ENCODE data around the gene H2BK1. TPM values are rescaled to one million over a fixed set of nuclear protein-coding genes. Genes with fewer than 3 reads are reported as not detected.

The H2BK1 gene
- total RNA-seq, 1 donor from 2014 or later: not detected

GRCh38 chr7:151187409-151188251 is 22.7 kb downstream of the H2BK1 start:
- peak; percentile 91 for ATAC-seq
- peak; percentile 82 for DNase-seq
- intact Hi-C loops (cut with micrococcal nuclease): no loop called here

GRCh38 chr7:151186640-151187408 is 23.5 kb downstream of the H2BK1 start, which contains the start of gene ASB10:
TSS of gene ASB10 (minus strand) at chr7:151187250. CDS start at chr7:151187130, 120 bp downstream.
- ATAC-seq: peak; percentile 88
- intact Hi-C loops (cut with micrococcal nuclease): no loop called here
- DNase-seq: peak; percentile 73

- DNase-seq: no peak
- peak; percentile 33 for ATAC-seq
Observed at GRCh38 chr7:151185762-151186639, 24.3 kb downstream of the H2BK1 start.

DNA sequence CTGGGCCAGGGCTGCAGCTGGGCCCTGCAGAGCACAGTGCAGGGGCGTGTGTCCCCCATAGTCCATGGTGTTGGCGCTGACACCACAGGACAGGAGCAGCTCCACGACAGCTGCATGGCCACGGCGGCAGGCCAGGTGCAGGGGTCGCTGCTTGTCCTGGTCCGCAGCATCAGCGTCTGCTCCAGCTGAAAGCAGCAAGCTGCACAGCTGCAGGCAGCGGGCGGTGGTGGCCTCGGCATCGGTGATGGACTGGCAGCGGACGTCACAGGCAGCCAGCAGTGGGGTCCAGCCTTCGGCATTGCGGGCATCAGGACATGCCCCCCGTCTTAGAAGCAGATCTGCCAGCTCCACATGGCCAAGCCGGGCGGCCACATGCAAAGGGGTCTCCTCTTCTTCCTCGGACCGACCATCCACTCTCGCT is 29.3 kb downstream of the H2BK1 start:
- intact Hi-C loops (cut with micrococcal nuclease): no loop called here
- ATAC-seq: no peak
- no peak for DNase-seq

More at GRCh38 chr7:151185762-151186639, 24.3 kb downstream of the H2BK1 start:
- intact Hi-C loops (cut with micrococcal nuclease): no loop called here

- DNase-seq (no peak), ATAC-seq (no peak)
- intact Hi-C loops (cut with micrococcal nuclease): no loop called here
Observed at GRCh38 chr7:151179946-151180345, 30.3 kb downstream of the H2BK1 start.

DNA sequence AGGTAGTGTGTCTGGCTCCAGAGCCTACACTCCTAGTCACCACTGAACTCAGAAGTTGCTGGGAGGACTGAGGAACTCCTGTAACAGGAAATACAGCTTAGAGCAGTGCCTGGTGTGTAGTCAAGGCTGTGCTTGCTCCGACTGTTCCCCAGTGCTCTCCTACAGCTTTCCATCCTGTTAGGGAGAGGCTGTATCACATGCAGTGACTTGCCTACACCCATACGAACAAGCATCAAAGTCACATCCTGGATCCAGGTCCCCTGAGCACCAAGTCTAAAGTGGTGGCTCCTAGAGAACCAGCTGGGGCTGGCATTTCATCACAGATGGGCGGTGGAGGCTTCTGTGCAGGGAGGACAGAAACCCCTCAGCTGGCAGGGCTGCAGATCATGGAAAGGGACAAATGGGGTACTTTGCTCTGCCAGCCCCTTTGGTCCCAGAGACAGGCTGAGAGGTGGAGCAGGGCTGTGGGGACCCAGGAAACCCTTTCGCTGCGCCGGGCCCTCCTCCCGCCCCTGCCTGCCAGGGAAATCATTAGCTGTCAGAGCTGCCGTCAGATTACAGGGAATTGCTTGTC is 30.9 kb downstream of the H2BK1 start:
- no peak for DNase-seq
- intact Hi-C loops (cut with micrococcal nuclease): no loop called here
- ATAC-seq: no peak

GRCh38 chr7:151178831-151179230 is 31.5 kb downstream of the H2BK1 start:
- DNase-seq (no peak), ATAC-seq (no peak)
- intact Hi-C loops (cut with micrococcal nuclease): no loop called here

DNA sequence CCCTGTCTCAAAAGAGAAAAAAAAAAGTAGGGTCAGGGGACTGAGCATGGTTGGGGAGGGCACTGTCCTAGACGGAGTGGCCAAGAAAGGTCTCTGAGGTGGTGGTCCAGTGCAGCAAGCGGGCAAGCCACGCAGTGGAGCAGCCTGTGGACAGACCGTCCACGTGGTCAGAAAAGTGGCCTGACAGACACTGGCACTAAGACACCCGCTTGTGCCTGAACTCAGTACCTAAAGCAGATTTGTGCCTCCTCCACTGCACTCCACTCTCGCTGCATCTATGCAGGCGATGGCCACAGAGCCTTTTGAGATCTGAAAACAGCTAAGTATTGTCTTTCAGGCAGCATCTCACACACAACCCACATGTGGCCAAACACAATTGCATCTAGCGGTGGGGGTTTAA is 32.1 kb downstream of the H2BK1 start:
- no peak for ATAC-seq
- intact Hi-C loops (cut with micrococcal nuclease): no loop called here
- no peak for DNase-seq

- no peak for DNase-seq
- no peak for ATAC-seq
- intact Hi-C loops (cut with micrococcal nuclease): no loop called here
Observed at GRCh38 chr7:151177310-151177709, 33.0 kb downstream of the H2BK1 start.

- intact Hi-C loops (cut with micrococcal nuclease): no loop called here
- no peak for DNase-seq
- ATAC-seq: no peak
Observed at GRCh38 chr7:151176401-151176800, 33.9 kb downstream of the H2BK1 start.

DNA sequence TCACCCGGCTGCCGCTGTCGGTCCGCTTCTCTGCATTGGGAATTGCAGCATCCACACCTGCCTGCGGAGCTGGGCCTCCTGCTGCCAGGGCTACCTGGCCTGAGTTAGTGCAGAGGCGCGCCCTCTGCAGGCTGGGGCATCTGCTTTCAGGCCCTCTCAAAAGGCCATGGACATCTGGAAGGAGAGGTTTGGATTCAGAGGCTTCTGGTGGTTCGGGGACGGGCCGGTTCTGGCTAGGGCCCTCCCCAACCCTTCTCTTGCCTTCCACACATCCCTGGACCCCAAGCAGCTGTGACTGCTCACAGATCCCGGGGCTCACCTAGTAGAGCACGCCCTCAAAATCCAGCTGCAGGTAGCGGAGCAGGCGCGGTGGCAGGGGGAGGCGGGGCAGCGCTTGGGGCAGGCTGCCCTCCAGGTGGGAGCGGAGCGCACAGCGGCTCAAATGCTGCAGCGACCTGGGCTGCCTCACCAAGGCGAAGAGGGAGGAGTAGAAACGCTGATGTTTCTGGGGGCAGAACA is 34.4 kb downstream of the H2BK1 start:
- intact Hi-C loops (cut with micrococcal nuclease): no loop called here
- ATAC-seq (no peak), DNase-seq (no peak)

DNA sequence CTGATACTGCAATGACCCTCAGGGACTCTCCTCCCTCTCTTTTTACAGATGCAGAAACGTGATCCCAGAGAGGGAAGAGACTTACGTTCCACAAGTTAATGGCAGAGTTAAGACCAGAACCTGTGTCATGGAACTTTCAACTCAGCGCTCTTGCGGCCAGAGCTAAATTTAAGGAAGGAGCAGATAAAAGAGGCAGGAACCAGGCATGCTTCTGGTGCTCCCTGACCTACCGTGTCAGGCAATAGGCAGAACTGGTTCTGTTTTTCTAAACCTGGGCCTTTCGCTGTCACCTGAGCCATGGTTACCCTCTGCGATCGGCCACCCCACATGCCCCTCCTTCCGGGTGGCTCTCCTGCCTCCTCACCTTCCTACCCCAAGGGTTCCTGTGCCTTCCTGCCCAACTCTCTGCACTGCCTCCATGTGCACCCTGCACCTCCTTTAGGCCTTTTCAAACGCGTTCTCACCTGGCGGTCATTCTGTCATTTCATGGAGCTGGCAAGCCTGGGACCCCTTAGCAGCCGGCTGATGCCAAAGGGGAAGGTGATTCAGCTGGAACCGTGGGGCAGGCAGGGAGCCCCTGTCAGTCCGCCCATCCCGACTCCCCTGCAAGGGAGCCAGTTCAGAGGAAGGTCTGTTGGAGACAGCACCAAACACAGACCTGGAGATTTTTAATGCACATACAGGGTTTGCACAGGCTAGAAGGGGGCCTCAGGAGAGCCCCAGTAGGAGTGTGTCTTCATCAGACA is 35.1 kb downstream of the H2BK1 start:
- no peak for DNase-seq
- intact Hi-C loops (cut with micrococcal nuclease): no loop called here
- ATAC-seq: no peak

GRCh38 chr7:151174246-151175046 is 35.8 kb downstream of the H2BK1 start:
- intact Hi-C loops (cut with micrococcal nuclease): loop anchor here (5.0 kb wide), 1 partner anchor 47 kb away; no protein-coding TSS in a partner anchor
- ATAC-seq: peak; percentile 19
- peak; percentile 52 for DNase-seq

DNA sequence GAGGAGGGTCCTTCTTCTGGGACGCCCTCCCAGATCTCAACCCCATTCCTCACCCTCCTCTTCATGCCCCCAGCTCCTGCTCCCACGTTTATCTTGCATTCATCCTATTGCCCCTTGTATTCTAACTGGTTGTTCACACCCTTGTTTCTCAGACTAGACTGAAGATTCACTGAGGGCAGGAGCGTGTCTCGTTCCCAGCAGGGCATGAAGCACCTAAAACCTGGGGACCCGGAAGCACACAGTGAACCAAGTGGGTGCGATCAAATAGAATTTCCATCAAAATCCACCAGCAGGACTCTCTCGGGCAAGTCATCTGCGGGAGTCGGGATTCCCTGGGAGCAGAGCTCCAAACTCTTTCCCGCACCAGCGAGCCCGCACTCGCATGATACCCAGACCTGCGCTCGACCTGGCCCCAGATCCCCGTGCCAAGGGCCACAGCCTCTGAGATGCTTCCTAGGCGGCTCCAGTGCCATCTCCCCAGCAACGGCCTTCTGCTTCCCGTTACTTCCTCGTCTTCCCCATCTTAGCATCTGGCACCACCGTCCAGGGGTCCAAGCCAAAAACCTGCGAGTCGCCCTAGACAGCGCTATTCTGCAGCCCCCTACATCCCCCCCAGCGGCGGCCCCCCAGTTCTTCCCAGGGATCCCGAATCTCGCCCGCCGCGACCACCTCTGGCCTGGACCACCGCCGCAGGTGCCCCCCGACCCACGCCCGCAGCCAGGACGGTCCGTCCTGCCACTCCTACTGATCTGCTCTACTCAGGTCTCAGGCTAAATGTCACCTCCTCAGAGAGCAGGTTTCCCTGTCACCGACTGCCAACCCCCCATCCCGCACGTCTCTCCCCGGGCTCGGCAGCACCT is 36.7 kb downstream of the H2BK1 start:
- DNase-seq (no peak), ATAC-seq (no peak)
- intact Hi-C loops (cut with micrococcal nuclease): loop anchor here (5.0 kb wide), 1 partner anchor 46 kb away; no protein-coding TSS in a partner anchor

DNA sequence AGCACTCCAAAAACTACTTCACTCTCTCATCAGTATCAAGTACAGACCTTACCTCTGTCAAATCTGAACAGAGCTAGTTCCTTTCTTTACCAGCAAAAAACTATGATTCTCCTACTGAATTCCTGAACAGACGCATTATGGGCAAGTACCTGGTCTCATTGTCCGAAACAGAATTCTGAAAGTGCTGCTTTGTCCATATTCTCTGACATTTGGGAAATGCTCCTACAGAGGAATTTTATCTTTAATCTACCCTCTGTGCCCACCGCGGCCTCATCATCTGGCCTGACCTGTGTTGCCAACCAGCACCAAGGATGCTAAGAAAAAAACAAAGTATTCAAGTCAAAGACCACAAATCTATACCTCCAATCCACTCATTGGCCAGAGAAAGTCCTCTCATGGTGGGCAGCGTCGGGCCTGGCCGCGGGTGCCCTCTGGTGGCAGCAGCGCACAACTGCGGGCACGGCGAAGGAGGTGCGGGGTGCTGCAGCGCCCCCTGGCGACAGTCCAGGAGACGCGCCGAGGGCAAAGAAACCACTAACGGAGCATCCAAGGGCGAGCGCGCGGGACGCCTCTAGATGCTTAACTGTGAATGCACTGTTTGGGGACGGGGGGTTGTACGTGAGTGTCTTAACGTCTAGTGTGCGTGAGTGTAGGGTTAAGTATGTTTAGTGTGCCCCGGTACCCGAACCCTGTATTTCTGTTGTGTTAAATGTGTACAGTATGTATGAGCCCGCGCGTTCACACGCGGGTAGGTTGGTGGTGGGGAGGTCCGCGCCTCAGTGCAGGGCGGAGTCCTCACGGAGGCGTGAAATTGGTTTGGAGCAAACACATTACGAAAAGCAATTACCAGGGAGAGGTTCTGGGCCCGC is 37.8 kb downstream of the H2BK1 start:
- ATAC-seq: peak; percentile 71
- DNase-seq: peak; percentile 90
- intact Hi-C loops (cut with micrococcal nuclease): loop anchor here (5.0 kb wide), 1 partner anchor 45 kb away; no protein-coding TSS in a partner anchor
